Loucy (cell line): Measurements from ENCODE around the gene GLRX.

Experiments
- H2AFZ ChIP-seq: fragments of 200-600 bp; sonication (generic); 2 replicates; pipeline ENCODE4 v1.6.0; 2016; ENCODE audit warnings: antibody characterized with exemption, mild to moderate bottlenecking, low read length, moderate library complexity
- H3F3A ChIP-seq: fragments of 200-600 bp; 2 replicates; pipeline ENCODE4 v1.6.0; 2016; ENCODE audit warnings: antibody characterized with exemption, low read depth, mild to moderate bottlenecking
- H3K27me3 ChIP-seq: fragments of 200-600 bp; sonication (generic); 2 replicates; pipeline ENCODE4 v1.6.1; 2014; ENCODE audit warnings: low read length, mild to moderate bottlenecking; ENCODE audit not compliant: insufficient read depth, poor library complexity, severe bottlenecking
- H3K36me3 ChIP-seq: fragments of 200-600 bp; sonication (generic); 2 replicates; pipeline ENCODE4 v1.6.1; 2016; ENCODE audit warnings: low read length; ENCODE audit not compliant: insufficient read depth
- H3K4me1 ChIP-seq: fragments of 200-600 bp; sonication (generic); 2 replicates; pipeline ENCODE4 v1.5.1; 2014; ENCODE audit warnings: low read length, mild to moderate bottlenecking; ENCODE audit not compliant: insufficient read depth, poor library complexity, severe bottlenecking
- H3K4me2 ChIP-seq: fragments of 200-600 bp; sonication (generic); 2 replicates; pipeline ENCODE4 v1.6.0; 2014; ENCODE audit warnings: antibody characterized with exemption, low read length, low read depth, mild to moderate bottlenecking; ENCODE audit not compliant: poor library complexity, severe bottlenecking
- H3K4me3 ChIP-seq: fragments of 200-600 bp; sonication (generic); 2 replicates; pipeline ENCODE4 v1.5.1; 2014; ENCODE audit warnings: low read length, mild to moderate bottlenecking, mixed read lengths; ENCODE audit not compliant: poor library complexity, severe bottlenecking
- H3K79me2 ChIP-seq: fragments of 200-600 bp; sonication (generic); 2 replicates; pipeline ENCODE4 v1.6.1; 2014; ENCODE audit warnings: low read length; ENCODE audit not compliant: insufficient read depth
- H3K9ac ChIP-seq: fragments of 200-600 bp; sonication (generic); 2 replicates; pipeline ENCODE4 v1.6.0; 2014; ENCODE audit warnings: mild to moderate bottlenecking, low read depth, low read length, moderate library complexity; ENCODE audit not compliant: poor library complexity, severe bottlenecking
- H3K9me2 ChIP-seq: fragments of 200-600 bp; sonication (generic); replicated peaks from 2 replicates; pipeline ENCODE4 v1.6.1; 2016; ENCODE audit warnings: low read depth, low read length, mixed read lengths
- H3K9me3 ChIP-seq: fragments of 200-600 bp; sonication (generic); 2 replicates; pipeline ENCODE4 v1.6.1; 2014; ENCODE audit warnings: mild to moderate bottlenecking, antibody characterized with exemption, low read length, low read depth; ENCODE audit not compliant: insufficient read depth
- H4K20me1 ChIP-seq: fragments of 200-600 bp; sonication (generic); 2 replicates; pipeline ENCODE4 v1.6.0; 2014; ENCODE audit warnings: antibody characterized with exemption, low read length, mild to moderate bottlenecking; ENCODE audit not compliant: insufficient read depth, poor library complexity, severe bottlenecking
- CTCF ChIP-seq: fragments of 200-600 bp; sonication (generic); conservative IDR thresholded peaks from 2 replicates; pipeline ENCODE4 v1.5.1; 2014; ENCODE audit warnings: mild to moderate bottlenecking, antibody characterized with exemption, low read length
- EZH2phosphoT487 ChIP-seq: fragments of 200-600 bp; IDR thresholded peaks from 2 replicates; pipeline ENCODE4 v1.6.1; 2018; ENCODE audit warnings: antibody characterized with exemption, mild to moderate bottlenecking, moderate library complexity, borderline replicate concordance

Gene GLRX

DNA sequence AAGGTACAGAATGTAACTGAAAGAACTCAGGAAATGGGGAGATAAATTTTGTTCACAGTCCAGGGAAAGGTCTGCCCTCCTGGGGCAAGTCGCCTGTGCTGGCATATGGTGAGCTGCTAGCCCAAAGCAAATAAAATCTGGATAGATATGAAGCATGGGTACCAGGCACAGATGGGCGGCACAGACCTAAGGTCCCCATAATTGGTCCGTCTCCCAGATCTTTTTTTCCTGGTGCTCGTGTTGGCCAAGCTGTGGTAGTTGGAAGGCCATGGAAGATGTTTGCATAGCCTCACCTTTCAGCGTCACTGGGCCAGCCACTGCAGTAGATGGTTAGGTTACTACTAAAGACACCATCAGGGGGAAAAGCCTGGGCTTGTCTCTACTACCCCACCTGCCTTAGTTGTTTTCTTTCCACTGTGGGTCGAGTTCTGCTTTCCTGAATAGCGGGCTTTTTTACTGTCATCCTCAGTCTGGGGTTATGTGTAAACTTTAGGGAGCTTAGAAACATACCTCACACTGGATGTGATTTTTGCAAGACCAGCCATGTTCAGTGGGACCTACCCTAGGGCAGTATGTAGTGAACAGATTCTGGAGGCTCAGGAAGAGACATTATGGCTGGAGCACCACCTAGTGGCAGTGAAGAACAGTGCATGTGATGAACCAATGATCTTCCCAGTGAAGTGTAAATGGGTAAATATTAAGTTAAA is 24.2 kb upstream of the GLRX start:
- Histone ChIP-seq H3F3A (no peaks in the 10 kb centered on the region), H3K9me2 (no peaks in the 10 kb centered on the region), H3K27me3 (no peaks in the 10 kb centered on the region), H4K20me1 (no peaks in the 10 kb centered on the region), H3K79me2 (no peaks in the 10 kb centered on the region), H3K4me3 (no peak overlapping the region), H3K4me1 (peaks cover 37% of the 10 kb centered on the region), H3K9me3 (no peaks in the 10 kb centered on the region), H3K4me2 (no peak overlapping the region), H3K9ac (no peak overlapping the region), H2AFZ (no peak overlapping the region), H3K36me3 (no peaks in the 10 kb centered on the region)
- TF ChIP-seq CTCF (peak; percentile 98), EZH2phosphoT487 (no peak)

DNA sequence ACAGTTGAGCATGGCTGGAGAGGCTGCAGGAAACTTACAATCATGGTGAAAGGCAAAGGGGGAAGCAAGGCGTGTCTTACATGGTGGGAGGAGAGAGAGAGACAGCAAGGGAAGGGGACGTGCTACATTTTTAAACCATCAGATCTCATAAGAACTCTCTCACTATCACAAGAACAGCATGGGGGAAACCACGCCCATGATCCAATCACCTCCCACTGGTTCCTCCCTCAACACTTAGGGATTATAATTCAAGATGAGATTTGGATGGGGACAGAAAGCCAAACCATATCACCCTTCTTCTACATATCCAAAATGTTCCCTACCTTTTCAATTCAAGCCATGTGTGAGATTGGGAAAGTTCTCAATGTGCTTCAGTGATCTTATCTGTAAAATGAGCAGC is 22.9 kb upstream of the GLRX start:
- no peaks in the 10 kb centered on the region for H3K9me2 ChIP-seq

DNA sequence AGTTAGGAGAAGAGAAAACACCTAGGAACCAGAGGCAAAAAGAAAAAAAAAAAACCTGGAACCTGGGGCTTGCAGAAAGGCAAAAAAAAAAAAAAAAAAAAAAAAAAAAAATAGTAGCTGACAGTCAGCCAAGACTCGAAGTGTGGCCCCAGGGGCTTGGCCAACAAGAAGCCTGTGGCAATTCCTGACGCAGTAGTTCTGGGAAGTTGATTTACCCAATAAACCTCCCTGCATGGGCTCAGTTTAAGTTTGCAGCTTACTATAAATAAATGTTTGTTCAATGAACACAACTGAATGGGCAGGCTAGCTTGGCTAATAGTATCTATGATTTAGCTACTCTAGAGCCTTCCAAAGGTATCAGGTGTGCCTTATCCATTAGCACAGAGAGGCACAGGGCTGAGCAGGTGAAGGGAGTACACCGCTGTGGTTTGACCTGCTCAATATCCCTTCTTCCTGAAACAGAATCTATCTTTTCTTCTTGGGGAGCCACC is 21.3 kb upstream of the GLRX start:
- no peaks in the 10 kb centered on the region for H3K9me2 ChIP-seq
- H3K4me3 ChIP-seq: no peak overlapping the region
- H3K4me2 ChIP-seq: peak overlapping the region; percentile 44
- H3K4me1 ChIP-seq: peaks cover 43% of the 10 kb centered on the region
- H3K79me2 ChIP-seq: no peaks in the 10 kb centered on the region
- H3K9ac ChIP-seq: peak overlapping the region; percentile 28
- H3K36me3 ChIP-seq: no peaks in the 10 kb centered on the region
- no peaks in the 10 kb centered on the region for H4K20me1 ChIP-seq
- H2AFZ ChIP-seq: no peak overlapping the region
- no peaks in the 10 kb centered on the region for H3F3A ChIP-seq
- no peak for TF ChIP-seq CTCF
- TF ChIP-seq EZH2phosphoT487: no peak
- H3K27me3 ChIP-seq: no peaks in the 10 kb centered on the region
- H3K9me3 ChIP-seq: no peaks in the 10 kb centered on the region

More for the DNA sequence above, 22.9 kb upstream of the GLRX start:
- no peak overlapping the region for H3K9ac ChIP-seq
- no peak overlapping the region for H3K4me2 ChIP-seq
- H3K4me3 ChIP-seq: no peak overlapping the region
- no peaks in the 10 kb centered on the region for H3K36me3 ChIP-seq
- H3K79me2 ChIP-seq: no peaks in the 10 kb centered on the region
- no peak for TF ChIP-seq CTCF
- TF ChIP-seq EZH2phosphoT487: no peak
- H2AFZ ChIP-seq: no peak overlapping the region; the same call in 1 of the 2 replicates
- H3F3A ChIP-seq: no peaks in the 10 kb centered on the region
- H3K4me1 ChIP-seq: peaks cover 37% of the 10 kb centered on the region
- no peaks in the 10 kb centered on the region for H4K20me1 ChIP-seq
- H3K27me3 ChIP-seq: no peaks in the 10 kb centered on the region
- H3K9me3 ChIP-seq: no peaks in the 10 kb centered on the region
